Panc1 (cell line): ENCODE results near the gene CDH23.

Experiments used
- POLR2AphosphoS5 ChIP-seq: IDR thresholded peaks from 2 replicates; pipeline ENCODE4 v1.6.1; 2012; ENCODE audit warnings: mild to moderate bottlenecking, low read depth, low read length, moderate library complexity
- TCF7L2 ChIP-seq: IDR thresholded peaks from 2 replicates; pipeline ENCODE4 v1.6.1; 2011; ENCODE audit warnings: mild to moderate bottlenecking, low read depth, low read length, inconsistent platforms
- TF ChIP-seq, protein P1 (sequence below): fragments of 450-650 bp; IDR thresholded peaks from 2 replicates; pipeline ENCODE4 v1.5.1; 2017; ENCODE audit warnings: mild to moderate bottlenecking

DNA sequence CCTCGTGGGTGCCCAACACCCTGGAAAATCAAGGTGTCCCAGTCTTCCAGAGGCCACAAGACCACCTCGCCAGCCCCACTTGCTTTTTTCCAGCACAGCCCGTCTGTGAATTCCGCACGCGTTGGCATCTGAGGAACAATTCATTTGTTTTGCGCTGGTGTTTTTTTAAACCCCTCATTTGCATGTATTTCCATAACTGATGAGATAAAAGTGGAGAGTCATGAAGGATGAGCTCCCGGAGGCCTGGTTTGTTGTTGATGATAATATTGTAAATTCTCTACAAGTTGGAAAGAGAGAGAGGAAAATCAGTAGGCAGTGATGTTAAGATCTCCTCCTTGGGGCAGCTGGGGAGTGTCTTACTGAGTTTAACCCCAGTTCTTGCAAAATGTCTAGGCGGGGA lies 43.1 kb upstream of the CDH23 start:
- TF ChIP-seq, protein P1, sequence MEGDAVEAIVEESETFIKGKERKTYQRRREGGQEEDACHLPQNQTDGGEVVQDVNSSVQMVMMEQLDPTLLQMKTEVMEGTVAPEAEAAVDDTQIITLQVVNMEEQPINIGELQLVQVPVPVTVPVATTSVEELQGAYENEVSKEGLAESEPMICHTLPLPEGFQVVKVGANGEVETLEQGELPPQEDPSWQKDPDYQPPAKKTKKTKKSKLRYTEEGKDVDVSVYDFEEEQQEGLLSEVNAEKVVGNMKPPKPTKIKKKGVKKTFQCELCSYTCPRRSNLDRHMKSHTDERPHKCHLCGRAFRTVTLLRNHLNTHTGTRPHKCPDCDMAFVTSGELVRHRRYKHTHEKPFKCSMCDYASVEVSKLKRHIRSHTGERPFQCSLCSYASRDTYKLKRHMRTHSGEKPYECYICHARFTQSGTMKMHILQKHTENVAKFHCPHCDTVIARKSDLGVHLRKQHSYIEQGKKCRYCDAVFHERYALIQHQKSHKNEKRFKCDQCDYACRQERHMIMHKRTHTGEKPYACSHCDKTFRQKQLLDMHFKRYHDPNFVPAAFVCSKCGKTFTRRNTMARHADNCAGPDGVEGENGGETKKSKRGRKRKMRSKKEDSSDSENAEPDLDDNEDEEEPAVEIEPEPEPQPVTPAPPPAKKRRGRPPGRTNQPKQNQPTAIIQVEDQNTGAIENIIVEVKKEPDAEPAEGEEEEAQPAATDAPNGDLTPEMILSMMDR = no peak
- no peak for TF ChIP-seq TCF7L2
- TF ChIP-seq POLR2AphosphoS5 = no peak
